Measurements from ENCODE around the gene AFMID.
"Not testable (repeated sequence)": the region's sequence is repeated elsewhere in the genome, so short reads cannot be mapped to it uniquely, and the experiment has no call there.

Gene AFMID

GRCh38 chr17:78231991-78232858 is 45.1 kb downstream of the AFMID start:
- H3K4me3 ChIP-seq, result no peak overlapping the region

GRCh38 chr17:78232859-78233173 is 45.7 kb downstream of the AFMID start:
- H3K27ac ChIP-seq, result no peak overlapping the region
- no peak overlapping the region for H3K4me3 ChIP-seq

More at GRCh38 chr17:78231991-78232858, 45.1 kb downstream of the AFMID start:
- H3K27ac ChIP-seq, result no peak overlapping the region

GRCh38 chr17:78233678-78234077 is 46.5 kb downstream of the AFMID start:
- Histone ChIP-seq H3K27ac (no peak overlapping the region), H3K4me3 (no peak overlapping the region)

- H3K27ac ChIP-seq, result no peak overlapping the region
Observed at GRCh38 chr17:78234261-78234865, 47.2 kb downstream of the AFMID start.

GRCh38 chr17:78235022-78235421 is 47.9 kb downstream of the AFMID start:
- H3K27ac ChIP-seq, result not testable (repeated sequence)

More at GRCh38 chr17:78234261-78234865, 47.2 kb downstream of the AFMID start:
- H3K4me3 ChIP-seq, result no peak overlapping the region

GRCh38 chr17:78235885-78236284 is 48.7 kb downstream of the AFMID start:
- Histone ChIP-seq H3K27ac (no peak overlapping the region), H3K4me3 (no peak overlapping the region)

More at GRCh38 chr17:78235022-78235421, 47.9 kb downstream of the AFMID start:
- not testable (repeated sequence) for H3K4me3 ChIP-seq

GRCh38 chr17:78236362-78237127 is 49.4 kb downstream of the AFMID start:
- Histone ChIP-seq H3K4me3 (no peak overlapping the region), H3K27ac (no peak overlapping the region)

GRCh38 chr17:78237401-78238012 is 50.3 kb downstream of the AFMID start:
- H3K4me3 ChIP-seq, result no peak overlapping the region
- H3K27ac ChIP-seq, result no peak overlapping the region

DNA sequence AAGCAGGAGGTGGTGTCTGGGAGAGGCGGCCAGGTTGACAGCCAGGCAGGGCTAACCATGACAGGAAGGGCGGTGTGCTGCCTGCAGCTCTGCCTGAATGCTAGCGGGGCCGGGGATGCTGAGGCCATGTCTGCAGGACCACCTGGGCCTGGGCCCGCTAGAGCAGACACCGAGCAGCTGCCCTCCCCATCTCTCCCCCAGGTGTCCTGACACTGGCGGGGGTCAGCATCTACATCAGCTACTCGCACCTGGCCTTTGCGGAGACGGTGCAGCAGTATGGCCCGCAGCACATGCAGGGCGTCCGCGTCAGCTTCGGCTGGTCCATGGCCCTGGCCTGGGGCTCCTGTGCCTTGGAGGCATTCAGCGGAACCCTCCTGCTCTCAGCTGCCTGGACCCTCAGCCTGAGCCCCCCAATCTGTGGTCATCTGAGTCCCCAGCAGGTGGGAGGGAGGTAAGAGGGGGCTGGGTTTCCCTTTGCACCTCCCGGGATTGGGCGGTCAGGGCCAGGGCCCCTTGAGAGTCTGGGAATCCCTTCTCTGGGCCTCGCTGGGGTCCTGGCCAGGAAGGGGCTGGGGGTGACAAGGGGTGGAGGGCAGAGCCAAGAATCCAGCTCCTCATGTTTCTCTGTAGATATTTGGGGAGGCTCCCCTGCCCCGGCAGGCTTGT is 51.8 kb downstream of the AFMID start:
- H3K27ac ChIP-seq, result no peak overlapping the region
- H3K4me3 ChIP-seq, result no peak overlapping the region

DNA sequence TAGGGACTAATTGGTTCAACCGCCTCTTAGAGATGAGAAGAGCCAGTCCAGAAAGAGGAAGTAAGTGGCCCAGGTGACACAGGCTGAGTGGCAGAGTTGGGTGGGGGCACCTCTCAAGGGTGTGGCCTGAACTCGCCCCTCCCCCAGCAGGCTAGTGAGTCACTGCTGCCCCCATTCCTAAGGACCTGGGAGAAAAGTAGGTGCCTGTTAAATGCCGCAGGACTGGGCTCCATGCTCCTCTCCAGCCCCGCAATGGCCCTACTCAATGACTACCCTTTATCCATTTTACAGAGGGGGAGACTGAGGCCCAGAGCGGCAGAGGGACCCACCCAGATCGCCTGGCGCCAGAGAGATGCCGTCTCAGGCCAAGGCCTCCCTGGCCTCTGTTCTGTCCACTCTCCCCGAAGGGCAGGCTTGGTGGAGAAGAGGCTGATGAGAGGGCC is 52.3 kb downstream of the AFMID start:
- no peak overlapping the region for H3K27ac ChIP-seq

DNA sequence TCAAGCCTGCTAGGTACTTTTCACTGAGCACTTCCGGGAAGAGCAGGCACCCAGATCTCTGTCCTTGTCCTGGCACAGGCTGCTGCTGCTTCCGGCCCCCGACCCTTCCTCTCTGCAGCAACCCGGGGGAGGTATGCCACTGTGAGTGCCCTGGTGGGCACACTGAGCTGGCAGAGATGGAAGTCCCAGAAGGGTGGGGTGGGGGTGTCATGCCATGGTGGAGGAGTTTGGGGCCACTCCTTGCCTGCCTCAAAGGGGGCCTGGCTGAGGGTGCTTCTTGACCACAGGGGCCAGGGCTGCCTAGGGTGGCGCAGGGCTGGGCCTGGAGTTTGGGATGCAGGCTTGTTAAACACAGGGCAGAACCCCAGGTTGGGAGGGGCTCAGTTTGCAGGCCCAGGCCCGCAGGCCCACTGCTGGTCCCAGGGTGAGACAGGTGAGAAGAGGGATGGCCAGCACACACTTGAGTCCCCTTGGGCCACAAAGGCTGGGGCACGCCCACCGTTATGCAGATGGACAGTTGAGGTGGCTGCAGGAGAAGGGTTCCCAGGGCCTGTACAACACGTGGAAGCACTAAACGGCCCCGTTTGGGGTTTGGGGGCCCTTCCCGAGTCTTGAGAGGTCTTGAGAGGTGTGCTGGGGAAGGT is 53.0 kb downstream of the AFMID start:
- no peak overlapping the region for H3K27ac ChIP-seq
- H3K4me3 ChIP-seq, result no peak overlapping the region

More for the DNA sequence above, 52.3 kb downstream of the AFMID start:
- H3K4me3 ChIP-seq, result no peak overlapping the region

GRCh38 chr17:78240839-78241238 is 53.7 kb downstream of the AFMID start:
- no peak overlapping the region for H3K4me3 ChIP-seq
- no peak overlapping the region for H3K27ac ChIP-seq

DNA sequence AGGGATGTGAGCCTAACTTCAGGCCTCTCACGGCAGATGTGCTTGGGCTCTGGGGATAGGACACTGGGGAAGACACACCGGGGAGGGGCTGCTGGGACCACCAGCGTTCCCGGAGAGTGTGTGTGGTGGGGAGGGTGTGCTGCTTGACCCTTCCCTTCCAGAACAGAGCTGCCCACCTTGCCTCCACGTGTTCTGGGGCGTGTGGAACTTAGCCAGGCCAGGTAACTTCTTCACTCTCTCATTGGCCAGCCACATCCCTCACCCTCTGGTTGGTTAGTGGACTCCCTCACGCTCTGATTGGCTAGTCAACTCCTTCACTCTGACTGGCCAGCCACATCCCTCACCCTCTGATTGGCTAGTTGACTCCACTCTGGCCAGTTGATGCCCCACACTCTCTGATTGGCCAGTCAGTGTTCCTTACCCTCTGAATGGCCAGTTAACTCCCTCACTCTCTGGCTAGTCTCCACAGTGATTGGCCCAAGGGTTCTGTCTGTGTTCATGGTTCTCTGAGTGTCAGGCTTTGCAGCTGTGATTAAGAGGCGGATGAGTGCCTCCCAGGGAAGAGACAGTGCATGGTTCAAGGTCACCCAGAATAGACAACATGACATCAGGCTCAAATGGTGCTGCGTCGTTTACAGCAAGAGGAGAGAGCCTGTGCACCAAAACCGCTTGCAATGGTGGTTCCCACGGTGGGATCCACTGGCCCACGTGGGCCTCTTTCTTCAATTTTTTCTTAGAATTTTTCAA is 54.3 kb downstream of the AFMID start:
- no peak overlapping the region for H3K4me3 ChIP-seq
- H3K27ac ChIP-seq, result no peak overlapping the region

- H3K4me3 ChIP-seq, result no peak overlapping the region
- no peak overlapping the region for H3K27ac ChIP-seq
Observed at GRCh38 chr17:78242024-78242742, 55.0 kb downstream of the AFMID start.

GRCh38 chr17:78247304-78247703 is 60.1 kb downstream of the AFMID start:
- H3K4me3 ChIP-seq, result no peak overlapping the region
- no peak overlapping the region for H3K27ac ChIP-seq

- H3K4me3 ChIP-seq, result no peak overlapping the region
- peak overlapping the region in 1 of 21 experiments; percentile 15 for H3K27ac ChIP-seq
Observed at GRCh38 chr17:78248051-78248914, 61.1 kb downstream of the AFMID start.

All from skin epidermis (tissue), 12 donors.